ENCODE results near the gene ATAD3B.
"Not testable (repeated sequence)": the region's sequence is repeated elsewhere in the genome, so short reads cannot be mapped to it uniquely, and the experiment has no call there.

Gene ATAD3B

DNA sequence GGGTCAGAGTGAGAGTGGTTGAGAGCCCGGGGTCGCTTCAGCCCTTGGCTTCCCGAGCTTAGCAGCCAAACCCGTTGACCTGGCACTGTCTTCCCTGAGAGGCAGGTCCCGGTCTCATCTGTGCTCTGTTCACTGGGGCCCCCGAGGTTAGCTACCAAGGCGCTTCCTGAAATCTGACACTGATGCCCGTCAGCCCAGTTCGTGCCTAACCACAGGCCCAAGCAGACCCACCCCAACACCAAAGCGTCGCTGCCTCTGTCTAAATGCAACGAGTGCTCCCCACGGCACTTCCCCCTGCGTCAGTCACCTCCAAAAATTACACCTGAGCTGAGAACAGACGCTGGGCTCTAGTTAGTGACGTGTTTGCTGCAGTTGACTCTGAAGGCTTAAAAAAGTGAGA lies 42.8 kb downstream of the ATAD3B start:
- not testable (repeated sequence) for FAIRE-seq

DNA sequence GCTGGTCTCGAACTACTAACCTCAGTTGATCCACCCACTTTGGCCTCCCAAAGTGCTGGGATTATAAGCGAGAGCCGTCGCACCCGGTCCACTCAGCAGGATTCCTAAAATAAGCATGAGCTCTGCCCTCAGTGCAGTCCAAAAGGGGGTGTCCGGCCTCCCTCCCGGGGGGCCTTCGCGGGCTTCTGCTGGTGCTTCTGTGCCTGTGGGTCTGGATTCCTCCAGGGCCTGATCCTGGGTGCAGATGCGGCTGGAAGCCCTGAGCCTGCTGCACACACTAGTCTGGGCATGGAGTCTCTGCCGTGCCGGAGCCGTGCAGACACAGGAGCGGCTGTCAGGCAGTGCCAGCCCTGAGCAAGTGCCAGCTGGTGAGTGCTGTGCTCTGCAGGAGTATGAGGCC lies 45.4 kb downstream of the ATAD3B start:
- not testable (repeated sequence) for FAIRE-seq

GRCh38 chr1:1517973-1518620 lies 46.5 kb downstream of the ATAD3B start:
- no peak for FAIRE-seq

GRCh38 chr1:1518621-1519007 lies 47.0 kb downstream of the ATAD3B start:
- FAIRE-seq = not testable (repeated sequence)

GRCh38 chr1:1519805-1520505 lies 48.4 kb downstream of the ATAD3B start:
- FAIRE-seq = not testable (repeated sequence)

DNA sequence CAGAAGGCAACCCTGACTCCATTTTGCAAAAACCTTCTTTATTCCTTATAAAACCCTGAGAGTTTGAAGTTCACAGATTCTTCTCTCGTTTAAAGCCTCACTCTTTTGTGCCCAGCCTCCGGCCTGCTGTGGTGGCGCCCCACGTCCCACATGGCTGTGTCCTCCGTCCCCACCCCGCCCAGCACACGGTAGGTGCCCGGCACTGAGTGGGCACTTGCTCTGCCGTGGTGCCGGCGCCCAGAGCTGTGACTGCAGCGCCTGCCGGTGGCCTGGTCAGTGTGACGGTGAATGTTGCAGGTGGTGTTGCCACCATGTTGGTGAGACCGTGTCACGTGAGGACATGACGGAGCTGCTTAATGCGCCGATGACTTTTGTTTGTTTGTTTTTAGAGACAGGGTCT lies 49.8 kb downstream of the ATAD3B start:
- no peak for FAIRE-seq

GRCh38 chr1:1522536-1522935 lies 51.0 kb downstream of the ATAD3B start:
- FAIRE-seq = not testable (repeated sequence)

GRCh38 chr1:1523226-1523625 lies 51.7 kb downstream of the ATAD3B start:
- FAIRE-seq = not testable (repeated sequence)

DNA sequence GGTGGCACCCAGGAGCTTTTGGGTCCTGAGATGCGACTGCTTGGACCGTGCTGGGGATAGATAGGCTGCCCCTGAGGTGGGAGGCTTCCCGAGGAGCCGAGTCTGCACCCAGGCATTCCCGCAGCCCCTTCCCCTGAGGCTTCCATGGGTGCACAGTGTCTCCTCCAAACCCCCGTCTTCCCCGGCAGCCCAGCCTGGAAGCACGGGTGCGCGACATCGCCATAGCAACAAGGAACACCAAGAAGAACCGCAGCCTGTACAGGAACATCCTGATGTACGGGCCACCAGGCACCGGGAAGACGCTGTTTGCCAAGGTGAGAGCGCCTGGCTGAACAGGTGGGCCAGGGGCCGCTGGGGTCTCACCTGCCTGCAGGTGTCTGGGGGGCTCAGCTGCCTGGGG lies 52.1 kb downstream of the ATAD3B start:
- not testable (repeated sequence) for FAIRE-seq

GRCh38 chr1:1524750-1525383 lies 53.3 kb downstream of the ATAD3B start:
- not testable (repeated sequence) for FAIRE-seq

GRCh38 chr1:1526476-1526875 lies 54.9 kb downstream of the ATAD3B start:
- not testable (repeated sequence) for FAIRE-seq

DNA sequence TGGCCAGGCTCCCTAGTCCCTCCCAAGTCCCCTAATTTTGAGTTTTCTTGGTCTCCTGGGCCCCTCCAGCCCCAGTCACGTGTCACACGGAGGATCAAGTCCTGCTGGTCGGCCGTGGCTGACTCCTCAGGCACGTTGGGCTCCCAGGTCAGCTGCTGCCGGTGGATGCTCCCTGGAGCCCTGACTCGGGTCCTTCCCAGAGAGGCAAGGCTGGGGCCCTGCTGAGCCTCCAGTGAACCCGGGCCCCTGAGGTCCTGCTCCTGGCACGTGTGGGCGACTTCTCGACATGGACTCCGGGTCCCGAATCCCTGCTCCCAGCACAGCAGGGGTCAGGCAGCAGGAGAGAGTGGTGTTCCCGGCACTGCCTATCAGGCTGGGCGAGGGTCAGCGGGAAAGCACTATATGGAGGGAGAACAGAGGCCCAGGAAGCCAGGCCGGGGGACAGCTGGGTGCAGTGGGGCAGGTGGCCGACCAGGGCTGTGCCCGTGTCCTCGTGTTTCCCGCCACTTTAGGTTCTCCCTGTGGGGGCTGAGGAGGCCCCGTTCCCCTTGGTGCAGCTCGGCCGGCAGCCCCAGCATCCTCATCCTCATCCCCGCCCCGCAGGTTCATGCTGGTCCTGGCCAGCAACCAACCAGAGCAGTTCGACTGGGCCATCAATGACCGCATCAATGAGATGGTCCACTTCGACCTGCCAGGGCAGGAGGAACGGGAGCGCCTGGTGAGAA lies 55.7 kb downstream of the ATAD3B start:
- no peak for FAIRE-seq

DNA sequence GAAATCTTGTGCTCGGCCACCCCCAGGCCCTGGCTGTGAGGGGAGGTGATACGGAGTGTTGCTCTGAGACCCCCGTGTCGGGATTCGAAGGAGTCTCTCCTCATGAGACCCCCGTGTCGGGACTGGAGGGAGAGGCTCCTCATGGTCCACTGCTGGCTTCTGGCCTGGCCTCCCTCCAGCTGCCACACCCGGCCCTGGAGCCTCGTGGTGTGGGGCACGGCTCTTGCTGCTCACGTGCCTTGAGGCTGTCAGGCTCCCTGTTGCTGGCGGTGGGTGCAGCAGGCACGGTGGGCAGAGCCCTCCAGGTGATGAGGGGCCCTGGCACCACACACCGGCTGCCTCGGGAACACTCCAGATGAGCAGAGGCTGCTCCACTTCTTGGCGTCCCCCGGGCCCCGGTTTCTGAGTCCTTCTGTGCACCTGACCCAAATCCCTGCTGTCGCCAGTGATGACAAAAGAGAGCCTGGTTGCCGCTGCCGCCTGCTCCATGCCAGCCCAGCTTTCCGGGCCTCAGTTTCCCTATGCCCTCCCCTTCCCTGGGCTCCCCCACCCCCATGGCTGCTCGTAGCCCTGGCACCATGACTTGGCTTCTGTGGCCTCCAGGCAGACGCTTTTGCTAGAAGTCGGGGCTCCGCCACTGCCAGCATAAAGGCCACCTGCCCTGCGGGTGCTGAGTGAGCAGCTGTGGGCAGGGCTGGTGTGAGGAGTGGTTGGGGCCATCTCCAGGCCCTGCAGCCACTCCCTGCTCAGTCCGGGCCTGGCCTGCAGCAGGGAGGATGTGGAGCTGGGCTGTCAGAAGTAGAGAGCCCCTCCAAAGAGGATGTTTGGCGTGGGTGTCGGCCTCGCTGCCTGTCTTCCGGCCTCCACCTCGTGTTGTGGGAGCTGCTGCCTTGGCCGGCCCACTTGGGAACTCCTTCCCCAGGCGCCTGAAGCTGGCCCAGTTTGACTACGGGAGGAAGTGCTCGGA lies 57.0 kb downstream of the ATAD3B start:
- FAIRE-seq = no peak

- no peak for FAIRE-seq
Observed at GRCh38 chr1:1529321-1529720, 57.8 kb downstream of the ATAD3B start.

DNA sequence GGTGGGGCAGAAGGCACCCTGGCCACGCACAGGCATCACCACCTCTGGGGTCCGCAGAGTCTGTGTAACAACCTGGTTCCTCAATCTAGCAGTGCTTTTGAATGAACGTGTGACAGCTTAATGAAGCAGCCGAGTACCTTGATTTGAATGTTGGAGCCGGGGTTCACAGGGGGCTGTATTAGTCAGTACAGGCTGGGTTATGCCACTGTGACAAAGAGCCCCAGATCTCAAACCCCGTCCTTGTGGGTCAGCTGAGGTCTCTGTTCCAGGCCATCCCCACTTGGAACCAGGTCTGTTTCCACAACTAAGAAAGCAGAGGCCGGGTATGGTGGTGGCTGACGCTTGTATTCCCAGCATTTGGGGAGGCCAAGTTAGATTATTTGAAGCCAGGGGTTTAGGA lies 58.4 kb downstream of the ATAD3B start:
- no peak for FAIRE-seq

DNA sequence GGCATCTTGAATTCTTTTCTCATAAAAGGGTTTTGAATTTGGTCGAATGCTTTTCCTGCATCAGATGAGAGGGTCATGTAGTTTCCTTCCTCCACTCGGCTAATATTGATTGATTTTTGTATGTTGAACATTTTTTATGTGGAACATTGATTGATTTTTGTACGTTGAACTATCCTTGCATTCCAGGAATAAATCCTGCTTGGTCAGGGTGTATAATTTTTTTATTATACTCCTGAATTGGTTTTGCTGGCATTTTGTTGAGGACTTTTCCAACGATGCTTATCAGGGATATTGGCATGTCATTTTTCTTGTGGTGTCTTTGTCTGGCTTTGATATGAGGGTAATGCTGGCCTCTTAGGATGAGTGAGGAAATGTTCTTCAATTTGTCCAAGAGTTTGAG lies 60.4 kb downstream of the ATAD3B start:
- FAIRE-seq = peak; percentile 60

GRCh38 chr1:1533176-1533893 lies 61.8 kb downstream of the ATAD3B start:
- FAIRE-seq = not testable (repeated sequence)

- FAIRE-seq = not testable (repeated sequence)
Observed at GRCh38 chr1:1533894-1534291, 62.3 kb downstream of the ATAD3B start.

DNA sequence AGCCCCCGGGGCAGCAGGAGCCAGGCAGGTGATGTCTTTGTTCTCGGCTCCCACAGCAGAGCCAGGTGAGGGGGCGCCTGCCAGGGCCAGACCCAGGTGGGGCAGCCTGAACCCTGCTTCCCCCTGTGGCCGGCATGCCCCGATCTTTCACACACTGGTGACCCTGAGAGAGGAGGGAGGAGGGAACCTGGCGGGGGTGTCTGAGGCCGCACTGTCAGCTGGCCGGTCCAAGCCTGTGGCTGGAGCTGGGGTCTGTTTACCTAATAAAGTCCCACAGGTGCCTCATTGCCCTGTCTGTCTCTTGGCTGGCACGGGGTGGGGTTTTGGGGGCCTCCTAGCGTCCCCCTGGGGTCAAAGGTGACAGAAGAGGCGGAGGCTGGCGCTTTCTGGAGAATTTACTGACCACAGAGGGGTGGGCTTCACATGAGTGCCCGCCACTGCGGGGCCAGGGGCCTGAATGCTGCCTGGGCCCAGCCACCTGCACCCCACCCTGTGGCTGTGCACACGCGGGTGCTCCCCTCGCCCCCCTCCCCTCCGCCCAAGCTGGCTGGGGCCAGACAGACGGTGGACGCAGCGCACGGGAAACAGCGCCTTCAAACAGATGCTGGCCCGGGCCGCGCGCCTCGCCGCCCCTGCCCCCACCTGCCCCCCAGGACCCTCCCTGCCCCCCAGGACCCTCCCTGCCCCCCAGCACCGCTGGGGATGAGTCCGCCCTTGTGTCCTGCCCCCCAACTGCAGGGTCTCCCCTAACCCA lies 63.0 kb downstream of the ATAD3B start:
- FAIRE-seq = no peak

- FAIRE-seq = no peak
Observed at GRCh38 chr1:1535201-1536018, 63.8 kb downstream of the ATAD3B start.
